ENCODE results near the gene DYRK1B.

DYRK1B gene

DNA sequence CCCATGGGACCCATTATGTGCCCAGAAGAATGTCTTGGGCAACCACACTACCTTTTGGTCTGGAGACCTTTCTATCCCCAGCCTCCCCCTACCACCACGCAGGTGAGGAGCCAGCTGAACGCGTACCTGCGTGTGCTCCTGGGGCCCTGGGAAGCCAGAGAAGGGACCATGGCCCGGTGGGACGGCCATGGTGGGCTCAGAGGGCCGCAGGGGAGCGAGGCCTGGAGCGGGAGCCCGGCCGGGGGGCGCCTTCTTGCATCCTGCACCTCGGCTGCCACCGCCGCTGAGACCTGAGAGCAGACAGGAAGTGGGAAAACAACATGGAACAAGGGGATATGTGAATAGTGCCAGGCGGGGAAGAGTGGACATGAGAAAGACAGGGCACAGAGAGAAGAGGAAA, 2.3 kb downstream of the DYRK1B start:
- no peak overlapping the region for H4K91ac ChIP-seq (ENCODE audit: low read depth, low read length, poor library complexity)
- DNase-seq (ENCODE audit: low spot score) = no peak
- H2BK12ac ChIP-seq (ENCODE audit: low read length) = no peak overlapping the region
- H2BK120ac ChIP-seq (ENCODE audit: low read depth, low read length) = no peak overlapping the region
- H2BK15ac ChIP-seq (ENCODE audit: low read length) = no peak overlapping the region
- H3K79me1 ChIP-seq (ENCODE audit: low read depth, low read length) = peaks cover 17% of the 10 kb centered on the region
- no peak overlapping the region for H2AFZ ChIP-seq (ENCODE audit: low read length)
- H3K27me3 ChIP-seq (ENCODE audit: control insufficient read depth in 3 of 3, insufficient read depth in 3 of 3, low read depth in 1 of 3, low read length in 3 of 3) = no peaks in the 10 kb centered on the region
- no peak overlapping the region for H3K14ac ChIP-seq (ENCODE audit: low read length)
- peaks cover 13 to 19% of the 10 kb centered on the region in 2 donors for H3K4me1 ChIP-seq (ENCODE audit: control insufficient read depth in 2 of 2, insufficient read depth in 1 of 2, low read depth in 1 of 2, low read length in 2 of 2)
- no peak overlapping the region for H3K9ac ChIP-seq (ENCODE audit: low read depth, low read length, poor library complexity)
- no peak overlapping the region for H3K4me3 ChIP-seq (ENCODE audit: low read length in 2 of 2)
- no peak overlapping the region for H3K27ac ChIP-seq (replicated peaks; ENCODE audit: low read length)
- no peak overlapping the region for H3K4ac ChIP-seq (ENCODE audit: low read length)
- no peak overlapping the region for H3K4me2 ChIP-seq (ENCODE audit: insufficient read depth, low read length, poor library complexity, severe bottlenecking)
- H2AK5ac ChIP-seq (ENCODE audit: low read depth, low read length) = peak overlapping the region; percentile 42
- no peak overlapping the region for H3K18ac ChIP-seq (ENCODE audit: low read length)
- H3K23ac ChIP-seq (ENCODE audit: low read depth, low read length, poor library complexity) = no peak overlapping the region
- H4K8ac ChIP-seq (ENCODE audit: low read depth, low read length) = no peak overlapping the region
- peaks cover 46 to 84% of the 10 kb centered on the region in 2 donors for H3K36me3 ChIP-seq (replicated peaks in 1 of 2; ENCODE audit: control insufficient read depth in 2 of 2, insufficient read depth in 2 of 2, low read length in 2 of 2)
- WGBS, 2 donors (ENCODE audit: extremely low coverage in 2 of 2, insufficient read length in 2 of 2, insufficient replicate concordance in 1 of 2) = no CpG with 5 or more reads among the region's 16 CpGs
- peak overlapping the region; percentile 11 for H2BK5ac ChIP-seq (ENCODE audit: low read length)
- H3K9me3 ChIP-seq (replicated peaks in 1 of 2; ENCODE audit: control insufficient read depth in 2 of 2, insufficient read depth in 1 of 2, low read depth in 1 of 2, low read length in 2 of 2) = no peaks in the 10 kb centered on the region

DNA sequence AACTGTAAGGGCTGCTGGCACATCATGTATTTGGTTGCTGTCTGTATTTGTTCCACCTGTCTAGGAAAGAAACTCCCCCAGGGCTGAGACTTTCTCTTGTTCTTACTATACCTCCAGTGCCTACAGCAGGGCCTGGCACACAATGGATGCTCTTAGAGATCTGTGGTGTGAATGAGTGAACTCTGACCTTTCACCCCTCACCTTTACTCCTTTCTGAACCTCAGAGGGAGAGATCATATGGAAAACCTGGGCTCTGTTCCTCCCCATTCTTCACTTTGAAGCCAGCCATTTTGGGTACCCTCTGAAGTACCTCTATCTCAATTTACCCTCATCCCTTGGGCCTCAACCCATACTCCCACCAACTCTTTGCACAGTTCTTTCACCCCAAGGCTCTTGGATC, 3.1 kb downstream of the DYRK1B start:
- peaks cover 47 to 84% of the 10 kb centered on the region in 2 donors for H3K36me3 ChIP-seq (replicated peaks in 1 of 2; ENCODE audit: control insufficient read depth in 2 of 2, insufficient read depth in 2 of 2, low read length in 2 of 2)
- DNase-seq (ENCODE audit: low spot score) = no peak
- no peak overlapping the region for H2BK120ac ChIP-seq (ENCODE audit: low read depth, low read length)
- no peak overlapping the region for H4K91ac ChIP-seq (ENCODE audit: low read depth, low read length, poor library complexity)
- H3K14ac ChIP-seq (ENCODE audit: low read length) = no peak overlapping the region
- no peak overlapping the region for H3K4me3 ChIP-seq (ENCODE audit: low read length in 2 of 2)
- H4K8ac ChIP-seq (ENCODE audit: low read depth, low read length) = no peak overlapping the region
- H3K4ac ChIP-seq (ENCODE audit: low read length) = no peak overlapping the region
- H3K9ac ChIP-seq (ENCODE audit: low read depth, low read length, poor library complexity) = no peak overlapping the region
- H3K4me2 ChIP-seq (ENCODE audit: insufficient read depth, low read length, poor library complexity, severe bottlenecking) = no peak overlapping the region
- peak overlapping the region; percentile 46 for H2BK5ac ChIP-seq (ENCODE audit: low read length)
- peaks cover 13 to 19% of the 10 kb centered on the region in 2 donors for H3K4me1 ChIP-seq (ENCODE audit: control insufficient read depth in 2 of 2, insufficient read depth in 1 of 2, low read depth in 1 of 2, low read length in 2 of 2)
- no peak overlapping the region for H3K23ac ChIP-seq (ENCODE audit: low read depth, low read length, poor library complexity)
- no peak overlapping the region for H3K27ac ChIP-seq (replicated peaks; ENCODE audit: low read length)
- H2AK5ac ChIP-seq (ENCODE audit: low read depth, low read length) = no peak overlapping the region
- H2AFZ ChIP-seq (ENCODE audit: low read length) = no peak overlapping the region
- no peak overlapping the region for H2BK12ac ChIP-seq (ENCODE audit: low read length)
- no peaks in the 10 kb centered on the region for H3K9me3 ChIP-seq (replicated peaks in 1 of 2; ENCODE audit: control insufficient read depth in 2 of 2, insufficient read depth in 1 of 2, low read depth in 1 of 2, low read length in 2 of 2)
- peaks cover 17% of the 10 kb centered on the region for H3K79me1 ChIP-seq (ENCODE audit: low read depth, low read length)
- H2BK15ac ChIP-seq (ENCODE audit: low read length) = no peak overlapping the region
- H3K27me3 ChIP-seq (ENCODE audit: control insufficient read depth in 3 of 3, insufficient read depth in 3 of 3, low read depth in 1 of 3, low read length in 3 of 3) = no peaks in the 10 kb centered on the region
- H3K18ac ChIP-seq (ENCODE audit: low read length) = no peak overlapping the region

DNA sequence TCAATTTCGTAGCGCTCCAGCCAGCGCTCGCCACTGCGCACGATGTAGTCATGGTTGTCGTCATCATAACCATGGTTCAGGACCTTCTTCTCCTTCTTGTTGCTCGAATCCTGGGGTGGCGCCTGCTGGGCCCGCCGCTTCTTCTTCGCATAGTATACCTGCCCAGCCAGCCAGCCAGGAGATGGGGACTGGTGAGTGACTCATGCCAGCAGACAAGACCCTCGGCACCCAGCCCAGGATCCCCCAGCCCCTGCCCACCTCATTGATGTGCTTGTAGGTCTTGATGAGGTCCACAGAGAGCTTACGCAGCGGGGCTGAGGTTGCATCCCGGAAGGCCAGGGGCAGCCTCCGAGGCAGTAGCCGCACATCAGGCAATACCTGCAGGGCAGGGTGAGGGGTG, 3.6 kb downstream of the DYRK1B start:
- peaks cover 13 to 19% of the 10 kb centered on the region in 2 donors for H3K4me1 ChIP-seq (ENCODE audit: control insufficient read depth in 2 of 2, insufficient read depth in 1 of 2, low read depth in 1 of 2, low read length in 2 of 2)
- H3K4ac ChIP-seq (ENCODE audit: low read length) = no peak overlapping the region
- H3K79me1 ChIP-seq (ENCODE audit: low read depth, low read length) = peaks cover 18% of the 10 kb centered on the region
- no peaks in the 10 kb centered on the region for H3K27me3 ChIP-seq (ENCODE audit: control insufficient read depth in 3 of 3, insufficient read depth in 3 of 3, low read depth in 1 of 3, low read length in 3 of 3)
- H4K91ac ChIP-seq (ENCODE audit: low read depth, low read length, poor library complexity) = no peak overlapping the region
- no peak for DNase-seq (ENCODE audit: low spot score)
- H2BK12ac ChIP-seq (ENCODE audit: low read length) = no peak overlapping the region
- H3K4me2 ChIP-seq (ENCODE audit: insufficient read depth, low read length, poor library complexity, severe bottlenecking) = no peak overlapping the region
- H3K9ac ChIP-seq (ENCODE audit: low read depth, low read length, poor library complexity) = peak overlapping the region; percentile 30
- H2BK5ac ChIP-seq (ENCODE audit: low read length) = peak overlapping the region; percentile 46
- no peak overlapping the region for H3K14ac ChIP-seq (ENCODE audit: low read length)
- no peaks in the 10 kb centered on the region for H3K9me3 ChIP-seq (replicated peaks in 1 of 2; ENCODE audit: control insufficient read depth in 2 of 2, insufficient read depth in 1 of 2, low read depth in 1 of 2, low read length in 2 of 2)
- no CpG with 5 or more reads among the region's 18 CpGs for WGBS, 2 donors (ENCODE audit: extremely low coverage in 2 of 2, insufficient read length in 2 of 2, insufficient replicate concordance in 1 of 2)
- H2BK120ac ChIP-seq (ENCODE audit: low read depth, low read length) = no peak overlapping the region
- H3K18ac ChIP-seq (ENCODE audit: low read length) = peak overlapping the region; percentile 25
- H3K27ac ChIP-seq (replicated peaks; ENCODE audit: low read length) = no peak overlapping the region
- H3K36me3 ChIP-seq (replicated peaks in 1 of 2; ENCODE audit: control insufficient read depth in 2 of 2, insufficient read depth in 2 of 2, low read length in 2 of 2) = peaks cover 47 to 84% of the 10 kb centered on the region in 2 donors
- no peak overlapping the region for H2BK15ac ChIP-seq (ENCODE audit: low read length)
- H4K8ac ChIP-seq (ENCODE audit: low read depth, low read length) = peak overlapping the region; percentile 53
- H3K23ac ChIP-seq (ENCODE audit: low read depth, low read length, poor library complexity) = peak overlapping the region; percentile 74
- H3K4me3 ChIP-seq (ENCODE audit: low read length in 2 of 2) = no peak overlapping the region
- H2AFZ ChIP-seq (ENCODE audit: low read length) = no peak overlapping the region
- H2AK5ac ChIP-seq (ENCODE audit: low read depth, low read length) = no peak overlapping the region

DNA sequence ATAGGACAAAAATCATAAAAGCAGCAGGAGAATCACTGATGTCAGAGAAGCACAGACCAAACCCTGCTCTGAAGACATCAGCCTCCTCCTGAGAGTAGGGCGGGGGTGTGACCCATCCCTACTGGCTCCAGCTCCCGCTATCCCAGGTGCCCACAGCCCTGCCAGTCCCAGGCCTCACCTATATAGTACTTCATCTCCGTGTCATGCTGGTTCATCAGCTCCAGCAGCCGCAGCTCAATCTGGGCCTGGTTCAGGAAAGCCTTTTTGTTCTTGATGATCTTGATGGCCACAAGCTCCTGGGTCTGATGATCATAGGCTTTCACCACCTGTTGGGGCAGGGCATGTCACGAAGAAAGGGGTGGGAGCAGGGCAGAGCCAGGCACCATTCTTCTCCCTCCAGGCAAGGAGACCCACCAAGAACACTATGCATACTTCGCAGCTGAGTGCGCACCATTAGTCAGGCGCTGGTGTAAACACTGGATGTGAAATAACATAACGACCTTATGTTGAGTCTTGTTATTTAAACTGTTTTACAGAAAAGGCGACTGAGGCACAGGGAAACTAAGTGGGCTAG, 4.2 kb downstream of the DYRK1B start:
- Histone ChIP-seq H3K4me2 (ENCODE audit: insufficient read depth, low read length, poor library complexity, severe bottlenecking) (no peak overlapping the region), H2BK120ac (ENCODE audit: low read depth, low read length) (no peak overlapping the region), H3K79me1 (ENCODE audit: low read depth, low read length) (peaks cover 18% of the 10 kb centered on the region), H3K4ac (ENCODE audit: low read length) (no peak overlapping the region), H3K36me3 (replicated peaks in 1 of 2; ENCODE audit: control insufficient read depth in 2 of 2, insufficient read depth in 2 of 2, low read length in 2 of 2) (peaks cover 46 to 84% of the 10 kb centered on the region in 2 donors), H3K9ac (ENCODE audit: low read depth, low read length, poor library complexity) (no peak overlapping the region), H3K27me3 (ENCODE audit: control insufficient read depth in 3 of 3, insufficient read depth in 3 of 3, low read depth in 1 of 3, low read length in 3 of 3) (no peaks in the 10 kb centered on the region), H2BK5ac (ENCODE audit: low read length) (no peak overlapping the region), H4K91ac (ENCODE audit: low read depth, low read length, poor library complexity) (no peak overlapping the region), H2BK12ac (ENCODE audit: low read length) (no peak overlapping the region), H2AK5ac (ENCODE audit: low read depth, low read length) (no peak overlapping the region), H3K27ac (replicated peaks; ENCODE audit: low read length) (no peak overlapping the region), H2AFZ (ENCODE audit: low read length) (no peak overlapping the region), H2BK15ac (ENCODE audit: low read length) (no peak overlapping the region), H3K9me3 (replicated peaks in 1 of 2; ENCODE audit: control insufficient read depth in 2 of 2, insufficient read depth in 1 of 2, low read depth in 1 of 2, low read length in 2 of 2) (no peaks in the 10 kb centered on the region), H3K14ac (ENCODE audit: low read length) (no peak overlapping the region), H3K18ac (ENCODE audit: low read length) (no peak overlapping the region), H3K23ac (ENCODE audit: low read depth, low read length, poor library complexity) (peak overlapping the region; percentile 34), H4K8ac (ENCODE audit: low read depth, low read length) (no peak overlapping the region), H3K4me1 (ENCODE audit: control insufficient read depth in 2 of 2, insufficient read depth in 1 of 2, low read depth in 1 of 2, low read length in 2 of 2) (peaks cover 16 to 23% of the 10 kb centered on the region in 2 donors), H3K4me3 (ENCODE audit: low read length in 2 of 2) (no peak overlapping the region)
- WGBS, 2 donors (ENCODE audit: extremely low coverage in 2 of 2, insufficient read length in 2 of 2, insufficient replicate concordance in 1 of 2) = no CpG with 5 or more reads among the region's 10 CpGs
- DNase-seq (ENCODE audit: low spot score) = no peak
